Femur (tissue), 1 donor: Measurements from ENCODE around the gene CACNA1C.

Experiments used
- DNase-seq: peaks from one replicate; pipeline ENCODE4 v3.0.0-alpha.2; 2017

The CACNA1C gene

DNA sequence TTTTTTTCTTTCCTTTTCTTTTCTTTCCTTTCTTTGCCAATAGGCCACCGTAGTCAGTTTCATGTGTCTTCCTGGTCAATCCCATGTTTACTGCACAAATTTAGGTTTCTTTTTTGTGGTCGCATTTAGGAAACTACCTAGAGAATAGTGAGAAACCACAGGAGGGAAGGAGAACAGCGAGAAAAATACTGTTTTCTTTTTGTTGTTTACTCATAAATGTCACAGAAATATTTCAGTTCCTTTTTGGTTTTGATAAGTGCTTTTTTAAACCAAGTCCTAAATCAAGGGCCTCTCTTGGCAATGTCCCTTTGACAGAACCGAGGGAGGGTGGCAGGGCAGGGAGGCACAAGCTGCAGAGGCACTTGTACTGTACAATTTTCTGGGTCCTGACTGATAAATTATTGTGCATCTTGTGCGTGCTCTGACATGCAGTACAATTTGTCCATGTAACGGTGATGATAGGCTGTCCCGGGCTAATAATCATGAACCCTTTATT lies 326.1 kb downstream of the CACNA1C start:
- no peak for DNase-seq

DNA sequence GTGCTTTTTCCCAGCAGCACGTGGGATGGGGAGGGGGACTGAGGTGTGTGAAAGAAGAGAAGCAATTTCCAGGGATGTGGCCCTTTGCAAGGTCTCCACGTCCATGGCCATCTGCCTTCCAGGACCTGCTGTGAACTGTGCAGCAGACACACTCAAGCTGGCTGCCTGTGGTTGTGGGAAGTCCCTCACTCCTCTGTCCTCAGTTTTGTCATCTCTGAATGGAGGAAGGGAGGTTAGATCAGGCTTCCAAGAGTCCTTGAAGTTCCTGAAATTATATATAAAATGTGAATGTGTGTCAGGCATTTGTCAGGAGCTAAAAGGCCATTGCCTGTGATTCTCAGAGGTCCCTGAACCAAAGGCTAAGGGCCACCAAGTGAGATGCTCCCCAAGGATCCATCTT lies 328.2 kb downstream of the CACNA1C start:
- DNase-seq = no peak

GRCh38 chr12:2382370-2383155 lies 329.8 kb downstream of the CACNA1C start:
- no peak for DNase-seq

DNA sequence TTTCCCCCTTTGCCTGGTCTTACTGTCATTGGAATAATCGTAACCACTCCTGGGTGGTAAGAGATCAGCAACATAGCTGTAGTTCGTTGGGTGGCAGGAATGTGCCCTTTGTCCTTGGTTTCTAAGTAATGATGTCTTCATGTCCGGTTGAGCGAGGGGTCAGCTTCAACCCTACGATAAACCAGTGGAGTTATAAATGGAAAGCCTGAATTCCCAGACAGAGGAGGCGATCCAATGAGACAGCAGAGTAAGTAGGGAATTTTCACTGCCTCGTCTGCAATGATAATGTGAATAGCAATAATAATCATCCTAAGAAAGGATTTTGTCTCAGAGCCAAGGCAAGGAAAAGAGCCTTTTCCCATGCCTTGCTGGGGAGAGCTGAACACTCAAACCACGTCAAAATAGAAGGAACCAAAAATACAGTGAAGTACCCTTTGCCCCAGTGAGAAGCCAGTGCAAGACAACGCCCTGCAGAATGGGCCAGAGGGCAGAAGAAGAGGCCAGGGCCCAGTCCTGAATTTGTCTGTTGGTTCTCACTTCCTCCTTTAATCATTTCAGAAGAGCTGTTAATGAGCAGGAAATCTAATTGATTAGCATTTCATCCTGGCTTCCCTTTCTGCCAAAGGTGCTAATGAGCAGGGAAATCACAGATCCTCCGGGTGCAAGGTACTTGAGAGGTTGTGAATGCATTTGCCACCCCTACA lies 330.7 kb downstream of the CACNA1C start:
- no peak for DNase-seq

GRCh38 chr12:2384029-2384386 lies 331.2 kb downstream of the CACNA1C start:
- DNase-seq = no peak

DNA sequence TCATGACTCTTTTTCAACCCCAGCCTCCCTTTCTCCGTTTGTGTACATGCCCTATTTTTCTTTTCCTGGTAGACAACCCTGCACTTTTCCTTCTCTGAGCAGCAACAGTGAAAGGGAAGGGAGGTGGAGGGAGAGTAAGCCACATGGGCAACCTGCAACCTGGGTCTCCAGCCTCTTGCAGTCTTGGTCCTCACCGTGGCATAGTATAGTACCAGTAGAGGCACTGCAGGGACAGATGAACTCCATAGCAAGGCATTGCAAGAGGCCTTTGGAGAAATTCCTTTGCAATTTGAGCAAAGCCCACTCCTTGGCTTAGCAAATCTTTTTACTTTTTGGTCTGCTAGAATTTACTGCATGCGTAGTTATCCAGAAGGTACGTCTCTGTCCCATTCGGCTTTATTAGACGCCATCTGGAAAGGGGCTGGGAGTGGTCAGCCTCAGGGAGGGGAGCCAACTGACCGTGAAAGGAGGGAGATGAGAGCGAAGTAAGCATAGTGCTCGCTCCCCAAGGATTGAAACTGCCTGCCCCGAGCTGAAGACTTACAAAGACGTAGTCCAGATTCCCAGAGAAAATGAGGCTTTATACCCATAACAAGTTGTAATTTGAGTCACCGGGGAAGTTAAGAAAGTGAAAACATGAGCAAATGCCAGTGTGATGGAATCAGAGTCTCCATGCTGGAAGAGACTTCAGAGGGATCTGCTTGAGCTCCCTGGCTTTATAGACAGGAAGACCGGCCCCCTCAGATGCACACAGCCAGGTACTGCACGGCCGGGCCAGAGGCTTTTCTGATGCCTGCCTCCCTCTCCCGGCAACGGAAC lies 332.0 kb downstream of the CACNA1C start:
- peak; percentile 71 for DNase-seq

DNA sequence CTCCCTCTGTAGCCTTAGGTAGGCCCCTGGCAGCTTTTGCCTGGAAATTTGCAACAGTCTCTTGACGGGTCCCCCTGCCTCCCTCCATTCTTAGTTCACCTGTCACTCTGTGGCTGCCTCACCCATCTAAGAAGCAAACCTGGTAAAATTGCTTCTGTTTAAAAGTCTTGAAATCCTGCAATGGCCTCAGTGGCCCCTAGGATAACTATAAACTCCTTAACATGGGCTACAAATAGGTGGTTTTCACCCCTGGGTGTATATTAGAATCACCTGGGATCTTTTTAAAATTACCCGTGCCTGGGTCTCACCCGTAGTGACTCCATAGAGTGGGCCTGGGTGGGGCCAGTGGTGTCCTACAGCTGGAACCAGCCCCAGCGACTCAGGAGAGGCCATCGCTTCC lies 332.7 kb downstream of the CACNA1C start:
- DNase-seq = no peak

- DNase-seq = no peak
Observed at GRCh38 chr12:2386566-2386965, 333.8 kb downstream of the CACNA1C start.

DNA sequence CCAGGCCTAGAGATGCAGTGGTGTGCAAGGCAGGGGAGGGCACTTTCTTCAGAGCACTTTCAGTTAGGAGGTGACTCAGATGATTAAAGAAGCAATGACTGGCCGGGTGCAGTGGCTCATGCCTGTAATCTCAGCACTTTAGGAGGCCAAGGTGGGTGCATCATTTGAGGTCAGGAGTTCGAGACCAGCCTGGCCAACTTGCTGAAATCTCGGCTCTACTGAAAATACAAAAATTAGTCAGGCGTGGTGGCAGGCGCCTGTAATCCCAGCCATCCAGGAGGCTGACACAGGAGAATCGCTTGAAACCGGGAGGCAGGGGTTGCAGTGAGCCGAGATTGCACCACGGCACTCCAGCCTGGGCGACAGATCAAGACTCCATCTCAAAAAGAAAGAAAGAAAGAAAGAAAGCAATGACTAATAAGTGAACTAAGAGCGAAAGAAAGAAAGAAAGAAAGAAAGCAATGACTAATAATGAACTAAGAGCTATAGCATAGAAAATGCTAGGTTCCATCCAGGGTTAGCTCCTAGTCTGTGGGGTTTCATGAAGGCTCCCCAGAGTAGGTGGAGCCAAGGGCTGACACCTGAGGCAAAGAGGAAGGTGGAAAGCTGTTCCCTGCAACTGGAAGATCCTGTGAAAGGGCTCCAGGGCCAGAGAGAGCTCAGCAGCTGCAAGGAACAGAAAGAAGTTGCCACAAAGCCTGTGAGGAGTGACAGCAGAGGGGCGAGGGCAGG lies 334.5 kb downstream of the CACNA1C start:
- DNase-seq = no peak

GRCh38 chr12:2389079-2389790 lies 336.4 kb downstream of the CACNA1C start:
- DNase-seq = no peak

DNA sequence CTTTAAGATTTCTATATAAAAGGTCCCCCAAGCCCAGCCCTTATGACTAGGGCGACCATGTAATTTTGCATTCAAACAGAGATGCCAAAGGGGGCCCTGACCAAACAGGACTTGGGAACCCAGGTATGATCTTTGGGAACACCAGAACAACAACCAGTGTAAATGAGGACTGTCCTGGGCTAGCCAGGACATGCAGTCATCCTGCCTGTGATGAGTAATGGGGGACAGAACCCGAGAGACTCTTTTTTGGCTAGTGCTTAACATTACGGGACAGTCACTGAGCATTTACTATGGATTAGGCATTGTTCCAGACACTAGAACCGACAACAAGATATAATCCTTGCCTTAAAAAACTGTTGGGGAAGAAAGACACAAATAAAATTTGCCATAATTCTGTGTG lies 337.3 kb downstream of the CACNA1C start:
- no peak for DNase-seq

DNA sequence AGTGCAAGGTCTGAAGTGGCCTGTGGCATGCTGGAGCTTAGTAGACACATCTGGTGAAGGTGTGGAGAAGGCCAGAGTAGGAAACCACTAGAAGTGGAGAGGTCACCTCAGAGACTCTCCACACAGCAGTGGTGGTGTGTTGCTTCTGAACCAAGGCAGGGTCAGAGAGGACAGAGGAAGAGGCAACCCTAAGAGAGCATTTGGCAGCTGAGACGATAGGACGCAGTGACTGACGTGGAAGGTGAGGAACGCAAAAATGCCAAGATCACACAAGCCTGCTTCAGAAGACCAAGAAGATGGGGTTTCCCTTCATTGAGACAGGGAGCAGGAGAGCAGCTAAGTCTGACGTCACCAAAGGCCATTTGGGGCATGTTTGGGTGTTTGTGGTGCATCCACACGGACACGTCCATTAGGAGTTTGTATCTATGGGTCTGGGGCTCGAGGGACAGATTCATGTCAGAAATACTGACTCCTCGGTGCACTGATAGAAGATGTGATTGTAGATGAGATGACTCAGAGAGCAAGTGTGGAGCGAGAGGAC lies 338.1 kb downstream of the CACNA1C start:
- DNase-seq = no peak

DNA sequence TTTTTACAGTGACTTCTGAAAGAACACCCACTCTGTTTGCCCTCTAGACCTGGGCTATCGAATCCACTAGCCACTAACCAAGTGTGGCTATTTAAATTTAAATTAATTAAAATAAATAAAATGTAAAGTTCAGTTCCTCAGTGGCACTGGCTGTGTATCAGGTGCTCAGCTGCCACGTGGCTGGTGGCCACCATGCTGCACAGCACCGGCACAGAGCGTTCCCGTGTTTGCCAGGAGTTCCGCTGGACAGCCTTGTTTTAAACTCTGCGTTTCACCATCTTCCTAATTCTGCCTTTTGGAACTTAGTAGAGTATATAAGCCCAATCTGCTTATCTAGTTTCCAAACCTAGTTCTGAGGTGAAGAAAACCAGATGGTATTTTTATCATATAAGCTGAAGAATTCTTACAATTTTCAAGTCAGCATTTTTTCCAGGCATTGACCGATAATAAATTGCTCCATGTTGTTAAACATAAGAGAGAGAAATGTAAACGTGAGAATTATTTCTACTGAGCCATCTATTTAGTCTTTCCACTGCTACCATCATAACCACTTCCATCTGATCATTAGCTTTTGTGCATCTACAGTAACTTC lies 339.0 kb downstream of the CACNA1C start:
- DNase-seq = no peak

DNA sequence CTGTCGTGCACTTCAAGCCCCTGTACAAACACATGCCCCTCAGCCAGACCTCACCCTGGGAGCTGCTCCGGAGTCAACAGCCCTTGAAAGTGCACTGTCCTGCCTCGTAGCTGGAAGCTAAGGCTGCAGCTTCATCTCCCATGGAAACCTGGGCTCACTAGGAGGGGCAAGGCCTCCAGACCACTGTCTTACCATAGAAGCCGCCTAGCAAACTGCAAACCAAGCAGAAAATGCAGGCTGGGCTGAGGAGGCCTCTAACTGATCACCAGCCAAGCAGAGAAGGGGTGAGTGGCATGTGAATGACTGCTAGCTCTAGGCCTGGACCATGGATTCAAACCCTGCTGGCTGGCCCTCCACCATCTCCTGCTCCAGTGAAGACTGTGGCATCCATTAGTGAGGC lies 340.2 kb downstream of the CACNA1C start:
- no peak for DNase-seq

DNA sequence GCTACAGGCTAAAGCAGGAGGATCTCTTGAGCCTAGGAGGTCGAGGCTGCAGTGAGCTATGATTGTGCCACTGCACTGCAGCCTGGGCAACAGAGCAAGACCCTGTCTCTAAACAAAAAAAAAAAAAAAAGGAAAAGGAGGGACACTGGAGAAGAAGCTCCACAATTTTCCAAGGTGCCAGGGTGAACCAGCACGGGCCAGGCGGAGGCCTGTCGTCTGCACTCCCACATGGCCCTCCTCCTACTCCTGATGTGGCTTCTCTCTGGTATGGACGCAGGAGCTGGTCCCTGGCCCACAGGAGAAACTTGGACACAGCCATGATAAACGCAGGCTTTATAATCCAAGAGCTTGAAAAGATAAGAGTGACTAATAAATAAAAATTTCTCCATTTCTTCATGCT lies 341.2 kb downstream of the CACNA1C start:
- DNase-seq = no peak

DNA sequence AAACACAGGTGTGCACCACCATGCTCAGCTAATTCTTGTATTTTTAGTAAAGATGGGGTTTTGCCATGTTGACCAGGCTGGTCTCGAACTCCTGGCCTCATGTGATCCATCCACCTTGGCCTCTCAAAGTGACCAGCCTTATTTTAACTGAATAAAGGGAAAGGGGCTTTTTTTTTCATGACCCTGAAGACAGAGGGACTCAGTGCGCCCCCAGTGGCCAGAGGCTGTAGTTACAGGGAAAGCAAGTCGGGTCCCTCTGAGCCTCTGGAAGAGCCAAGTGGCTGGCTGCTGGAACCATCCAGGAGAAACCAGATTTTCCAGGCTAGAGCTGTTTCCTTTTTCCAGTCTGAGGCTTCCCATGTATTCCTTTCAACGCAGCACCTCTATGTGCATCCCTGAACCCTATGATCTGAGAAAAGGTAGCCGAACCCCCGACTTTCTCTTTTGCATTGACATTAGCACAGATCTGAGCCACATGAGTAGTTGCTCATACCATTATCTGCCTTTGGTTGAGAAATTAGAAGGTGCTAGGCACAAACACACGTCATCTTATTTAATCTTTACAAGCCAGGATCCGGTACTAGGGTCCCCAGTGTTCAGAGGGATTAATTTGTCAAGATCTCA lies 342.7 kb downstream of the CACNA1C start:
- peak; percentile 65 for DNase-seq

- peak; percentile 65 for DNase-seq
Observed at GRCh38 chr12:2396448-2396871, 343.7 kb downstream of the CACNA1C start.

DNA sequence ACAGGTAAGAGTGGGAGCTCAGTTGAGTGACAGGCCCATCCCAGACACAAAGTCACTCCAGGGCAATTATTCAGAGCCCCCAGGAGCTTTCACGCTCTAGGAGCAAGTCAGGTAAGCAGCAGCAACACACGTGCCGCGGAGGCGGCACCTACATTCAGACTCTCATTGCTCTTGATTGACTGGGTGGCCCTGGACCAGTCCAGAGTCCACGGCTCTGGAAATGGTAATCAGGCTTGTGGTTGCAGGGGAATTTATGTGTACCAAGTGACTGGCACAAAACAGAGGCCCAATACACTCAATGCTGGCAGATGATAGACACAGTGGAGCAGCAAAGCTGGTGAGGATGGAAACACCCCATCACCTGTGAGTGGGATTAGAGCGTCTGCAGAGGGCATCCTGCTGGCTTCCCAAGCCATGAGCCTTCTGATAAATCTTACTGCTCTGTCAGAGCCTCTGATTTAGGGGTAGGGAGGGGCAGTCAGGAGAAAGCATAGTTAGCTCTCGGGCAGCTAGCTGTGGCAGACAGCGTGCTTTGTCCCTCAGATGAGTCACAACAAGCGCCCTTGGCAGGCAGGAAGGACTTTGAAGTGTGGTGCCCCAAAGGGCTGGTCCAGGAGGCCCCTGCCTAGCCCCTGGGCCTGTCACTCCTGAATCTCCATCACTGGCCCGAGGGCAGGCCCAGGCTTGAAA lies 344.7 kb downstream of the CACNA1C start:
- no peak for DNase-seq

- DNase-seq = no peak
Observed at GRCh38 chr12:2401040-2401439, 348.3 kb downstream of the CACNA1C start.

DNA sequence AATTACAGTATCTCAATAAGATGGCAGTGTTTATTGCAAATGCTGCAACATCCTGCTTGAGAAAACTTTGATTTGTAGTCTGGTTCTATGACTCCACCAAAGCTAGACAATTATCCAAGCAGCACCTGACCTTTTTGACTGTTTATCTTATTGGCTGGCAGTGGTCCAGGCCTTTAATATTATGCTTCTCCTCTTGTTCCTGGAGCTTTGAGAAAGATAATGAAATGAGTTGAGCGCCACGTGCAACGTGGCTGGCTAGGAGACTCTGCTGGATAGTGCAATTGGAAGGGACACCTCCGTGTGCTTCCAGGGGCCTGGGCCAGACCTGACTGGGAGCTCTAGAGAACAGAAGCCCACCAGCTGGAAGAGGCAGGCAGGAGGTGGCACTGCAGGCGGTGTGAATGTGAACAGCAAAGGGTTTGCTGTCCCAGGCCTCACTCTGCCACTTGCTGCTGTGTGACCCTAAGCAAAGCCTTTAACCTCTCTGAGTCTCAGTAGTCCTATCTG lies 349.3 kb downstream of the CACNA1C start:
- DNase-seq = no peak
